Activated naive CD8-positive, alpha-beta T cell treated with anti-CD3 and anti-CD28 coated beads for 36 hours (primary cell): ENCODE measurements around the gene BMP10. TPM values are rescaled to one million over a fixed set of nuclear protein-coding genes. Genes with fewer than 3 reads are reported as not detected.
A peak's percentile ranks its signal among the peaks of the same experiment; 100 is the strongest.

Experiments
- DNase-seq: peaks from one replicate; pipeline ENCODE4 v3.0.0; 2021
- H3K27ac Mint-ChIP-seq: one replicate; pipeline ENCODE4 v1.8.0; 2022; ENCODE audit warnings: mild to moderate bottlenecking, moderate library complexity, mixed read lengths
- H3K27me3 Mint-ChIP-seq: one replicate; pipeline ENCODE4 v1.8.0; 2022; ENCODE audit warnings: mild to moderate bottlenecking, mixed read lengths
- H3K36me3 Mint-ChIP-seq: one replicate; pipeline ENCODE4 v1.8.0; 2021; ENCODE audit warnings: mild to moderate bottlenecking, mixed read lengths
- H3K4me1 Mint-ChIP-seq: one replicate; pipeline ENCODE4 v1.8.0; 2021; ENCODE audit warnings: mixed read lengths
- H3K4me3 Mint-ChIP-seq: one replicate; pipeline ENCODE4 v1.8.0; 2022; ENCODE audit warnings: mild to moderate bottlenecking, moderate library complexity, mixed read lengths
- H3K9me3 Mint-ChIP-seq: one replicate; pipeline ENCODE4 v1.8.0; 2022; ENCODE audit warnings: mixed read lengths
- total RNA-seq, 2 experiments: library from RNA; stranded (reverse); gene quantifications; one replicate each; pipeline ENCODE4 v1.2.3, GENCODE V29; 2021

Gene BMP10, protein sequence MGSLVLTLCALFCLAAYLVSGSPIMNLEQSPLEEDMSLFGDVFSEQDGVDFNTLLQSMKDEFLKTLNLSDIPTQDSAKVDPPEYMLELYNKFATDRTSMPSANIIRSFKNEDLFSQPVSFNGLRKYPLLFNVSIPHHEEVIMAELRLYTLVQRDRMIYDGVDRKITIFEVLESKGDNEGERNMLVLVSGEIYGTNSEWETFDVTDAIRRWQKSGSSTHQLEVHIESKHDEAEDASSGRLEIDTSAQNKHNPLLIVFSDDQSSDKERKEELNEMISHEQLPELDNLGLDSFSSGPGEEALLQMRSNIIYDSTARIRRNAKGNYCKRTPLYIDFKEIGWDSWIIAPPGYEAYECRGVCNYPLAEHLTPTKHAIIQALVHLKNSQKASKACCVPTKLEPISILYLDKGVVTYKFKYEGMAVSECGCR
- not detected for total RNA-seq

DNA sequence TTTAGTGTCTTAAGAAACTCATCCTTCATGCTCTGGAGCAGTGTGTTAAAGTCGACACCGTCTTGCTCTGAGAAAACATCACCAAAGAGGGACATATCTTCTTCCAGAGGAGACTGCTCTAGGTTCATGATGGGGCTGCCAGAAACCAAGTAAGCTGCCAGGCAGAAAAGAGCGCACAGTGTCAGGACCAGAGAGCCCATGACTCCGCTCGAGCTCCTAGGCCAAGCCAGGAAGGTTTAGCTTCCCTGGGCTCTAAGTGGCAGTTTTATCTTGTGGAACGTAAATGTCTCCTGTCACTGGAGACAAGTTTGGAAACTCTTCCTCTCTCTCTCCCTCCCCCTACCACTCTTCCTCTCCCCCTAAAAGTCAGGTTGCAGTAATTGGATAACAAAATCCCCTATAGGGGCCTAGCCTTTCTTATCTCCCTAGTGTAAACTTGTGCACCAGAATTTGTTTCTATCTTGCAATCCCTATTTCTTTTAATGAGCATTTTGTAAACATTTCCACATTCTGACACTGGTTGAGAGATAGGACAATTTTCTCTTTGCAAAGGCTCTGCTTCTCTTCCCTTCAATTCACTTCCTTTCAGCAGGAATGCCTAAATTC, at the start of gene BMP10:
Gene BMP10, minus strand, starts transcription at position 239 of the 606 bp plus-strand sequence. Its CDS starts 39 bp downstream, at position 200.
- Mint-ChIP-seq H3K27me3 (no peaks in the 10 kb centered on the region), H3K36me3 (no peaks in the 10 kb centered on the region), H3K27ac (no peak within 1 kb of the TSS), H3K9me3 (no peaks in the 10 kb centered on the region), H3K4me1 (peaks cover 5% of the 10 kb centered on the region), H3K4me3 (no peak within 1 kb of the TSS)
- no peak for DNase-seq

DNA sequence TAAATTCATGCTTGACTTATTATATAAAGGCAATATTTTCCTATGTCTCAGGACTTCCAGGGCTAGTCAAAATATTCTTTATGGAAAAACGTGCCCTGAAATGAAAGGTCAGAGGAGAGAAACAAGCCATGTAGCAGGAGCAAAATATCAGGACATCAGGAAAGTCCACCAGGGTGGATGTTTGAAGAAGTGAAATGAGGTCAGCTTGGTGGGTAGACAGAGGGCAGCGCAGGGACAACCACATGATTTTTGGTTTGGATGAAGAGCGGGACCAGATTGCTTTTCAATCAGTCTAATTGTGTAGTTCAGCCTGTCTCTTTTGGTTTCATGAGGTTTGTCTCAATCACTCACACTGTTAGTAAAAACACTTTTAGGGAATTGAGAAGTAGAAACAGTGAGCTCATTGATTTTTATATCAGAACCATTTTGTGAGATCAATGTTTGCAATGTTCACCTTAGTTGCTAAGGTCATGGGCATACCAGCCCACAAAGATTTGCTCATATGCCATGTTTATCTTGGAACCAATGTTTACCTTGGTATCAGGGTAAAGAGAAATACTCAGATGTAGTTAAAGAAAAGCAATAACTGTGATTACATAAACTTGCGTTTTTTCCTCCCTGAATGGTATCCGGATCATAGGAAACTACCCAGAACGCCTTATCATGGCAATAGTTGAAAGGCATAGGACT, 49.4 kb upstream of the BMP10 start:
- Mint-ChIP-seq H3K4me3 (no peak overlapping the region), H3K4me1 (no peaks in the 10 kb centered on the region), H3K27ac (no peak overlapping the region), H3K9me3 (no peaks in the 10 kb centered on the region), H3K36me3 (no peaks in the 10 kb centered on the region), H3K27me3 (no peaks in the 10 kb centered on the region)
- DNase-seq = no peak

DNA sequence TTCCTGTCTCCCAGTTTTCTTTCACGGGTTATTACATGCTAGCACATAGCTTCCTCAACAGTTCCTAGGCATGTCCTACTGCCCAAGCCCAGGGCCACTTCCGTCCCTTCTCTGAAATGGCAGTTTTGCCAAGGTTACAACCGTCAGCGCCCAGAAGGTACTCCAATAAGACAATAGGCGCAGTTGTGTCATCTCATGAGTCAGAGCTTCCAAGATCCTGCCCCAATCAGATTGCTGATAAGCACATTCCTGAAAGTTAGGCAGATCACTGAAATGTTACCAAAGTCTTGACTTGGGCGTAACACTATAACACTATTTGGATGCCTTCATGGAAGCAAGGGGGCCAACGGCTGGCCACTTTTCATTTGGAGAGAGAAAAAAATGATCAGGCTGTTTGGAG, 47.3 kb upstream of the BMP10 start:
- Mint-ChIP-seq H3K4me1 (no peaks in the 10 kb centered on the region), H3K36me3 (no peaks in the 10 kb centered on the region), H3K27ac (no peak overlapping the region), H3K27me3 (no peaks in the 10 kb centered on the region), H3K4me3 (no peak overlapping the region), H3K9me3 (no peaks in the 10 kb centered on the region)
- DNase-seq = no peak

DNA sequence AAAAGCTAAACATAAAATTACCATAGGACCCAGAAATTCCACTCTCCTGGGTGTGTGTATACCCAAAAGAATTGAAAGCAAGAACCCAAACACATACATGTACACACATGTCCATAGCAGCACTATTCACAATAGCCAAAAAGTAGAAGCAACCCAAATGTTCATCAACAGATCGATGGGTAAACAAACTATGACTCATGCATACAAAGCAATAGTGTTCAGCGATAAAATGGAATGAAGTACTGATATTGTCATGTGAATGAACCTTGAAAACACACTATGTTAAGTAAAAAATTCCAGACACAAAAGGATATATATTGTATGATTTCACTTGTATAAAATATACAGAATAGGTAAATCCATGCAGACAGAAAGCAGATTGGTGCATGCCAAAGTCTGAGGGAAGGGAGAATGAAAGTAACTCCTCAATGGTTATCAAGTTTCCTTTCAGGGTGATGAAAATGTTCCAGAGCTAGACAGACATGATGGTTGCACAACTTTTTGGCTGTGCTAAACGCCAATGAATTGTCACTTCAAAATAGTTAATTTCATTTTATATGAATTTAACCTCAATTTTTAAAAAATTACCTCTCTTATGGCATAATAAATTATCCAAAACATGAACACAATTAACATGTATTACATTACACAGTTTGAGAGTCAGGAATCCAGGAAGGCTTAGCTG, 46.0 kb upstream of the BMP10 start:
- Mint-ChIP-seq H3K4me1 (no peaks in the 10 kb centered on the region), H3K27me3 (no peaks in the 10 kb centered on the region), H3K27ac (no peak overlapping the region), H3K36me3 (no peaks in the 10 kb centered on the region), H3K9me3 (no peaks in the 10 kb centered on the region), H3K4me3 (no peak overlapping the region)
- DNase-seq = no peak

DNA sequence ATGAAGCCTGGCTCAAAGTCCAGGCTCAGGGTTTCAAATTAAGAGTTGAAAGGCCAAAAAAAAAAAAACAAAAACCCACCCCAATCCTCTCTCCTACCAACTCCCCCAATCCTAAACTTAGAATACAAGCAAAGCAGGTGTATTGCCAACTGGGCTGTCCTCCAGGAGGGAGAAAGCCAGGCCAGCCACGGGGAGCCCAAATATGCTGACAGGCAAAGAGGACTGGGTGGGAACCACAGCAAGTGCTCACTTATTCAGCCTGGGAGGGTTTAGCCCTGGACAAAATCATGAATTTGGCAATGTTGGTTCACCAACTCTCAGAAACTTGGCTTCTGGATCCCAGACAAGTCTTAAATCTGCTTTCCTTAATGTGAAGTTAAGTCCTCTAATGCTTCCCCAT, 45.0 kb upstream of the BMP10 start:
- Mint-ChIP-seq H3K27ac (no peak overlapping the region), H3K4me1 (no peaks in the 10 kb centered on the region), H3K4me3 (no peak overlapping the region), H3K36me3 (no peaks in the 10 kb centered on the region), H3K27me3 (no peaks in the 10 kb centered on the region), H3K9me3 (no peaks in the 10 kb centered on the region)
- no peak for DNase-seq

DNA sequence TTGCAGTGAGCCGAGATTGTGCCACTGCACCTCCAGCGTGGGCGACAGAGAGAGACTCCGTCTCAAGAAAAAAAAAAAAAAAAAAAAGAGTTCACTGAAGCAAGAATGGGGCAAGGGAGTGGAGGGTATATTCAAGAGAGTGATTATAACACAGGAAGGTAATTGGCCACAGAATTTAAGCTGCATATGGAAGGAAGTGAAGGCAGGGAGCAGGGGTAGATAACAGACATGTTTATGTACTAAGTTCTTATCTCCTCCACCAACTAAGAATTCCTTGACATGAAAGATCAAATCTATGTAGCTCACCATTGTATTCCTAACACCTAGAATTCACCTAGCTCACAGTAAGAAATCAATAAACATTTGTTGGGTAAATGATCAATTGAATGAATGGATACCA, 44.2 kb upstream of the BMP10 start:
- no peaks in the 10 kb centered on the region for H3K36me3 Mint-ChIP-seq
- H3K9me3 Mint-ChIP-seq = no peaks in the 10 kb centered on the region
- no peaks in the 10 kb centered on the region for H3K27me3 Mint-ChIP-seq
- DNase-seq = no peak
- H3K4me1 Mint-ChIP-seq = peaks cover 2% of the 10 kb centered on the region
- H3K4me3 Mint-ChIP-seq = no peak overlapping the region
- no peak overlapping the region for H3K27ac Mint-ChIP-seq

DNA sequence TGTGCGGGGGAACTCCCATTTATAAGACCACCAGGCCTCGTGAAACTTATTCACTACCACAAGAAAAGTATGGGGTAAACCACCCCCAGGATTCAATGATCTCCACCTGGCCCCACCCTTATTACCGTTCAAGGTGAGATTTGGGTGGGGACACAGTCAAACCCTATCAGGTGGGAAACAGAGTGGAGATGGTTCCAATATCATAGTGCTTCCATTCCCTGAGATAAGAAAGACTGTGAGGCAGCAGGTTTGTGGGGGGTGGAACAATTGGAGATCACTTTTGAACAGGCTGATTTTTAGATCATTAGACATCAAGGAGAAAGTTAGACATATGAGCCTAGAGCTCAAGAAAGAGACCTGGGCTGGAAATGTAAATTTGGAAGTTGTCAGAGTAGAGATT, 42.2 kb upstream of the BMP10 start:
- H3K9me3 Mint-ChIP-seq = no peaks in the 10 kb centered on the region
- H3K27me3 Mint-ChIP-seq = no peaks in the 10 kb centered on the region
- no peak overlapping the region for H3K27ac Mint-ChIP-seq
- no peak for DNase-seq
- H3K4me3 Mint-ChIP-seq = no peak overlapping the region
- H3K4me1 Mint-ChIP-seq = peaks cover 16% of the 10 kb centered on the region
- no peaks in the 10 kb centered on the region for H3K36me3 Mint-ChIP-seq

DNA sequence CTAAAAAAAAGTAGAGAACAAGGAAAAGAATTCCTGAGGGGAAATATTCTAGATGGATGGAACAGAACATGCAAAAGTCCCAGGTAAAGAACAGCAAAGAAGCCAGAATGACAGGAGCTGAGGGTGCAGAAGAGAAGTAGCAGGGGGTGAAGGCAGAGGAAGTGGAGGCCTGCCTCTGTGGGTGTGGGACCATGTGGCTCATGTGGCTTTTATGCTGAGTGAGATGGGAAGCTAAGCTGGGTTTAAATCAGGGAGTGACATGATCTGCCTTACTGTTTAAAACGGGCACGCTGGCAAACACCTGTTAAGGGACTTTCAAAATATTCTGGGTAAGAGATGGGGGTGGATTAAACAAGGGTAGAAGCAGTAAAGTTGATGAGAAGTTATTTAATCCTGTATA, 41.5 kb upstream of the BMP10 start:
- Mint-ChIP-seq H3K27me3 (no peaks in the 10 kb centered on the region), H3K36me3 (no peaks in the 10 kb centered on the region), H3K4me3 (no peak overlapping the region), H3K4me1 (peaks cover 22% of the 10 kb centered on the region), H3K27ac (no peak overlapping the region), H3K9me3 (no peaks in the 10 kb centered on the region)
- DNase-seq = no peak

DNA sequence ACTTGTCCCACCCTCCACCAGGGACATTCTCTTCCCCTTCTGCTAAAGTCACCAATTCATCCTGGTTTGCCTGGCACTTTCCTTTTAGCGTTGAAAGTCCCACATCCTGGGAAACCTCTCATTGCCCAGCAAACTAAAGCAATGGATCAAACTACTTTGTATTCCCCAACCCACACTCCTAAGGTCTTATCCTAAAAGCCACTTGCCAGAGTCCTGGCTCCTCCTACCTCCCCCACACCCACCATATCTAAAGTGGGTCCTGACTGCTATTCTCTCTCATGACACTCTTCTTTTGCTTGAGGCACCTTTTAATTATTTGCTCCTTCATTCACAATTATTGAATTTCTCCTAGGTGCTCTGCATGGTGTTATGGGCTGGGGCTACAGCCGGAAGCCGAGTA, 40.9 kb upstream of the BMP10 start:
- no peaks in the 10 kb centered on the region for H3K27me3 Mint-ChIP-seq
- no peak for DNase-seq
- H3K4me3 Mint-ChIP-seq = no peak overlapping the region
- no peak overlapping the region for H3K27ac Mint-ChIP-seq
- H3K9me3 Mint-ChIP-seq = no peaks in the 10 kb centered on the region
- peaks cover 28% of the 10 kb centered on the region for H3K4me1 Mint-ChIP-seq
- H3K36me3 Mint-ChIP-seq = no peaks in the 10 kb centered on the region

DNA sequence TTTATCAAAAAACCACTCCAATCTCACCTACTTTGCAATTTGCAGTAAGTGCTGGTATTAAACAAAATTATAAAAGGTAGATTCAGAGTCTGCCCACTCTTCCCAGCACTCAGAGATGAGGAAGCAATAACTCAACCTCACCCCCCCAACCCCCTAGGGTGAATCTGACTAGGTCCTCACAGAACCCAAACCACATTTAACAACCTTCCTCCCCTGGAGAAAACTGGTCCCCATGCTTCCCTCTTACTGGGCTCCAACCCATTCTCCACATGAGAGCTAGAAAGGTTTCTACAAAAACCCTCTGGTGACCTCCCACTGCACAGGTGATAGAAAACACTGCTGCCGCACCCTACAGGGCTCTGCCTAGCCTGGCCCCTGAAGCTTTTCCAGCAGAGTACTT, 40.5 kb upstream of the BMP10 start:
- no peaks in the 10 kb centered on the region for H3K36me3 Mint-ChIP-seq
- H3K4me3 Mint-ChIP-seq = no peak overlapping the region
- H3K4me1 Mint-ChIP-seq = peaks cover 29% of the 10 kb centered on the region
- no peaks in the 10 kb centered on the region for H3K9me3 Mint-ChIP-seq
- H3K27ac Mint-ChIP-seq = no peak overlapping the region
- no peak for DNase-seq
- no peaks in the 10 kb centered on the region for H3K27me3 Mint-ChIP-seq

DNA sequence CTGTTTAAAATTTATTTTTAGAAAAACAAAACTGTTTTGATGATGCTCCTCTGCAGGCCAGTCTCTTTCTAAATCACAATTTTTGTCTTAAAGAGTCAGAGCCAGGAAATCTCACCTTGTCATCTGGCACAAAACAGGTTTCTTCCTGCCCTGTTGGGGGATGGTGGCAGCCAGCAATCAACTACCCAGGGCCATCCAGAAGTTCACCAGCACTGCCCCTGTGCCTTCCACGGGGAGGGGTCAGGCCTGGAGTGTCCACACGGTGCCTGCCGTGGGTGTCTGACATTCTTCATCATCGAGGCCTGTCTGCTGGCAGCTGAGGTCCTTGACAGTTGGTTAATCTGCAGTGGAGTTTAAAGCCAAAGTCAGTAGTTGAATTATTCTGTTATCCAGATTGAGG, 40.0 kb upstream of the BMP10 start:
- H3K36me3 Mint-ChIP-seq = no peaks in the 10 kb centered on the region
- DNase-seq = no peak
- no peaks in the 10 kb centered on the region for H3K27me3 Mint-ChIP-seq
- no peaks in the 10 kb centered on the region for H3K9me3 Mint-ChIP-seq
- no peak overlapping the region for H3K4me3 Mint-ChIP-seq
- H3K27ac Mint-ChIP-seq = no peak overlapping the region
- peaks cover 31% of the 10 kb centered on the region for H3K4me1 Mint-ChIP-seq

DNA sequence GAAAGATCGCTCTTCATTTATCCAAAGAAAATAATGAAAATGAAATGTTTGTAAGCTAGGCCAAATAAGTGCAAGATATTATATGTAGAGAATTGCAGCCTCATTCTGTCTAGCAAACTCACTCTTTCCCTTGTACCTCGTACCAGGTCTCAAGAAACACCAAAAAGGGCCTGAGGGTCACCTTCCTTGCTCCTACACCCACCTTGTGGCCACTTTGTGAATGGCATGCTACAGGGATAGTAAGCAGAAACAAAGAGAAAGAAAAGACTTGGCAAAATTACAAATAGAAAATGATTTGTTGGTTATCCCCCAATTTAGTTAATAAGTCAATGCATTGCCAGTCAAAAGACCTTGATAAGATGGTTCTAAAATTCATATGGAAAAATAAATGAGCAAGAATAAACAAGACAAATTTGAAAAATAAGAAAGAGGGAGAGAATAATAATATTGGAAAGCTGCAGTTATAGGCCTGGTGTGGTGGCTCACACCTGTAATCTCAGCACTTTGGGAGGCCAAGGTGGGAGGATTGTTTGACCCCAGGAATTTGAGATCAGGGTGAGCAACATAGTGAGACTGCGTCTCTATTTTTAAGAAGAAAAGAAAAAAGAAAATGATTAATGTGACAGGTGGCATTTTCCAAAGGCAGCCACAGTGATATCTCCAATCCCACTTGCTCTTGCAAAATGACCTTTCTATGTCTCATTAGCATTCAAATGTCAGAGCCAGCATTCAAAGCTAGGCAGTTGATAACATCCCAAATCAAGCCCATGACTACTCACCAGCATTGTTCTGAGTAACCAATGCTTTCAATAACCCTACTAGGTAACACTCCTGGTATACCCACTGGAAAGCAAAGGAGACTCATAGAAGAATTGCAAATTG, 38.8 kb upstream of the BMP10 start:
- Mint-ChIP-seq H3K4me1 (peaks cover 31% of the 10 kb centered on the region), H3K4me3 (no peak overlapping the region), H3K9me3 (no peaks in the 10 kb centered on the region), H3K27me3 (no peaks in the 10 kb centered on the region), H3K36me3 (no peaks in the 10 kb centered on the region), H3K27ac (no peak overlapping the region)
- DNase-seq = peak; percentile 67

DNA sequence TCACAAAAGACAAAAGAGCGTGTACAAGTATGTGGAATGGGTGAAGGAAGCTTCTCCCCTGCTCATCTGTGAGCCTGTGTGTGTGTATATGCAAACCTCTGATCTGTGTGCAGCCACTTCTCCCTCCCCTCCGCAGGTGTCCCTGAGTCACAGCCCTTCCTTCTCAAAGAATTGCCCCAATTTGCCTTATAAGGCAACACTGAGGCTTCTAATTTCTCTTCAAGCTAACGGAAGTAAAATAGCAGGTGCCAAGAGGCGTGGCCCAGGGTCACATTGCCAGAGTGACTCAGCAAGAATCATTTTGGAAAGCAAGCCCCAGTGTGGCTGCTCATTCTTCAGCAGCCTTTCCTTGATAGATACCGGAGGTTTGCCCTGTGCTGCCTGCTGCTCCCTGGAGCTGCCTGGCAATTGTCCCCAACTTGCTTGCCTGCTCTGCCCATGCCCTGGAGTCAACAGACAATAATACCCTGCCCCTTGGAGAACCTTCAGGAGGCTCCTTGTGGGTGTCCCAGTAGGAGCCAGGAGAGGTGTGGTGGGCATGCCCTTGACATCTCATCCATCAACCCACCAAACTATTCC, 37.3 kb upstream of the BMP10 start:
- peaks cover 4% of the 10 kb centered on the region for H3K9me3 Mint-ChIP-seq
- H3K27ac Mint-ChIP-seq = peak overlapping the region; percentile 89
- peak; percentile 76 for DNase-seq
- no peaks in the 10 kb centered on the region for H3K36me3 Mint-ChIP-seq
- peaks cover 31% of the 10 kb centered on the region for H3K4me1 Mint-ChIP-seq
- H3K27me3 Mint-ChIP-seq = no peaks in the 10 kb centered on the region
- H3K4me3 Mint-ChIP-seq = peak overlapping the region; percentile 8

DNA sequence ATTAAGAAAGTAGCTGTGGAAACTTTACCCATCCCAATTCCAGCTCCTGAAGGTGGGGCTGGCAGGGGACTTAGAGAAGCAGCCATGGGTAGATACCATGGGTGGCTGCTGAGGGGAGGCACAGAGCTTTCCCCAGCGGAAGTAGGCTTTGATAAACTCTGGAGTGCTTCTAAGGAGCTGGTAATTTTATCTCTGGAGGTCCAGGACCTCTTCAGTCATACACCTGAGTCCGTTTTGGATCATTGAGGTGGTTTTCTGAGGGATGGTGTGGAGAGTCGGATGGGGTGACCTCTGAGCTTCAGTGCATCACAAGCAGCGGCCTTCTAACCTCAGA, 36.7 kb upstream of the BMP10 start:
- H3K36me3 Mint-ChIP-seq = no peaks in the 10 kb centered on the region
- peaks cover 31% of the 10 kb centered on the region for H3K4me1 Mint-ChIP-seq
- H3K4me3 Mint-ChIP-seq = peak overlapping the region; percentile 8
- H3K27ac Mint-ChIP-seq = peak overlapping the region; percentile 89
- H3K27me3 Mint-ChIP-seq = no peaks in the 10 kb centered on the region
- no peak for DNase-seq
- H3K9me3 Mint-ChIP-seq = peaks cover 4% of the 10 kb centered on the region
